ENCODE data around the gene DDI1.

DDI1 gene

DNA sequence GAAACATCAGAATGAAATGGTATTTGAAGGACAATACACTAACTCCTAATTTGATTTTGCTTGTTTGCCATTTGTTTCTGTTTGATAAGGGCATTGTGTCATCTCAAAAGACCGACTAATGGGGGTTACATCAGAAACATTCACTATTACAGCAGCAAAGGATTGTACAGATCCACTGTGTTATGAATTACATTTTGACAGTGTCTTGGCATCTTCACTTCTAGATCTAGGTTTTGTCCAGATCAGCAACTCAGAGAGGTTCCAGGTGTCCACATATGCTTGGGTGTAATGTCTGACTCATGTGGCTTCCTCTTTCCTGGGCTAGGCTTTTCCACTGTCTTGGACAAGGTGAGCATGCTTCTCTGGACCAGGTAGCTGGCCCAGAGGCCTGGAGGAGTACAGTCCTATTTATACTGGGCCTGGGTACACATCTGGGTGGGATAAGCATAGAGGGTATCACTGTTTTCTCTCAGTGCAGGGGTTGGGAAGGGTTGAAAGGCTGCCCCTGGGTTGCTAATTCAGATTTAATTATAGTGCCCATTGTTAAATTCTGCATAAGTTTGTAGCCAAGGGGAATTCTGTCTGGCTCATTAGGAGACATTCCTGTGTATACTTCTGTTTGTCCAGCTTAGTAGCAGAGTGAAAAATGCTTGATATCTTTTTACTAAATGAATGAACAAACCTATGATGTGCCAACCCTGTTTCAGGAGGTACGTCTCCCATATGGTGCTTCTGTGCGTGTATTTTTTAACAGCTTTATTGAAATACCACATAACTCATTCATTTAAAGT is 23.8 kb downstream of the DDI1 start:
- H3K36me3 ChIP-seq (ENCODE audit: control insufficient read depth, insufficient read depth, low read length): no peaks in the 10 kb centered on the region
- peaks cover 13% of the 10 kb centered on the region; the same call in 1 of the 2 replicates for H3K4me1 ChIP-seq (ENCODE audit: control insufficient read depth, insufficient read depth, low read length)
- H3K27me3 ChIP-seq (ENCODE audit: control insufficient read depth, insufficient read depth, low read length): no peaks in the 10 kb centered on the region
- H3K27ac ChIP-seq (ENCODE audit: low read depth, low read length): no peak overlapping the region
- H3K9ac ChIP-seq (ENCODE audit: low read depth, low read length): no peak overlapping the region
- H3K4me3 ChIP-seq (ENCODE audit: low read depth, low read length): no peak overlapping the region
- H3K9me3 ChIP-seq (ENCODE audit: control insufficient read depth, insufficient read depth, low read length): no peaks in the 10 kb centered on the region

DNA sequence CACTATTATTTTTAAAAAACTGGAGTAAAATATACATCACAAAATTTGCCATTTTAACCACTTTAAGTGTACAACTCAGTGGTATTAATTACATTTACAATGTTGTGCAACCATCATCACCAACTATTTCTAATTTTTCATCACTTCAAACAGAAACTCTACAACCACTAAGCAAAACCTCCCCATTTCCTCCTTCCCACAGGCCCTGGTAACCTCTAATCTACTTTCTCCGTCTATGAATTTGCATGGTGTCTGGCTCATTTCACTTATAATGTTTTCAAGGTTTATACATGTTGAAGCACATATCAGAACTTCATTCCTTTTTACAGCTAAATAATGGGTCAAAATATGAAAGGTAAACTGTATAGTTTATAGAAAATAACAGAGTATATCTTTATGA is 24.4 kb downstream of the DDI1 start:
- Histone ChIP-seq H3K27me3 (ENCODE audit: control insufficient read depth, insufficient read depth, low read length) (no peaks in the 10 kb centered on the region), H3K4me1 (ENCODE audit: control insufficient read depth, insufficient read depth, low read length) (peaks cover 13% of the 10 kb centered on the region; the same call in 1 of the 2 replicates), H3K9ac (ENCODE audit: low read depth, low read length) (no peak overlapping the region), H3K4me3 (ENCODE audit: low read depth, low read length) (no peak overlapping the region), H3K36me3 (ENCODE audit: control insufficient read depth, insufficient read depth, low read length) (no peaks in the 10 kb centered on the region), H3K9me3 (ENCODE audit: control insufficient read depth, insufficient read depth, low read length) (no peaks in the 10 kb centered on the region), H3K27ac (ENCODE audit: low read depth, low read length) (no peak overlapping the region)

DNA sequence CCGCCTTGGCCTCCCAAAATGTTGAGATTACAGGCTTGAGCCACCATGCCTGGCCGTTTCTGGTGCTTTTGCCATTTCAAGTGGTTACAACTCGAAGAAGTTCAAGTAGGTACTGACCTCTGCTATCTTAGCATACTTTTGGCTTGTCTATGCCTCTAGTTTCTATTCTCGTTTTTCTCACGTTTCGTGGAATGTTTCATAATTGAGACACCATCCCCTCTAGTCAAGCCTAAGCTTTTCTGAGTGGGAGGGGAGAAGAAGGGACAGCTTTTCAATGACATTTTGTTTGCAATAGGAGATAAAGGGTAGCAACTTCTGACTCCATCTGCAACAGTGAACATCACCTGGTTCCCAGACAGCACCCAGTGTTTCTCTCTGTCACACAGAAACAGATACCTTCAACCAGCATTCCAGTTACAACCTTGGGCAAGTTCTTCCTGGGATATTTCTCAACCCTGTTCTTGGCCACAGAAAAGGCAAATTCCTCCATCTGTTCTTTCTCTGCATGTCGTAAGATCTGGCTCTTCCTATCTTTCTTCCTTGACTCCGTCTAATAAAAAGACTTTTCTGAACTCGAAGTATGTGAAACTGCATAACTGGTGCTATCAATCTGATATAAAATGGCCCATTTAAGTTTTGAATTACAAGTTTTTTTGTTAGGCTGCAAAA is 25.5 kb downstream of the DDI1 start:
- Histone ChIP-seq H3K27me3 (ENCODE audit: control insufficient read depth, insufficient read depth, low read length) (no peaks in the 10 kb centered on the region), H3K4me1 (ENCODE audit: control insufficient read depth, insufficient read depth, low read length) (peaks cover 13% of the 10 kb centered on the region; the same call in 1 of the 2 replicates), H3K9me3 (ENCODE audit: control insufficient read depth, insufficient read depth, low read length) (no peaks in the 10 kb centered on the region), H3K9ac (ENCODE audit: low read depth, low read length) (no peak overlapping the region), H3K27ac (ENCODE audit: low read depth, low read length) (no peak overlapping the region), H3K4me3 (ENCODE audit: low read depth, low read length) (no peak overlapping the region), H3K36me3 (ENCODE audit: control insufficient read depth, insufficient read depth, low read length) (no peaks in the 10 kb centered on the region)

DNA sequence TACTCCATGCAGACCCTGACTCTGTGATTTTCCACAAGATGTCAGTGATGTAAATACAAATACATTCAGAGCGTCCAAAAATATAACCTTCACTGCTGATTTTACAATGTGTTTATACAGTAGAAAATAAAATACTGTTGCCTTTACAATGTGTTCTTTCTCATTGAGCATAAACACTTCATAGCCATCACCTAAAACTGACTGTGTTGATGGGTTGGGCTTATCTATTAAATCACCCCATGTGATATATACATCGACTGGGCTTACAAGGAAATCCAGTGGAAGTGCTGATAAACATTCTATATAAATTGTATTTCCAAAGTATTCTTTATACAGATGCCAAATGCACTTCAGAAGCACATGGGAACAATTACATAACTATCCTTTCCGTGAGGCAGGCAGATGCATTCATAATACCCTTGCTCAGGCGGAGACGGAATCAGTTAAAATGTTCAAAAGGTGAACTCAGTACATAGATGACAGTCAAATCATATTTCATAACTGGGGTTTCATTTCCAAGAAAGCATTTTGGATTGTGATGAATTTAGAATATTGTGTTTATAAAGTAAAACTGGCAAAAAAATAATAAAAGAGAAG is 27.7 kb downstream of the DDI1 start:
- no peak overlapping the region for H3K4me3 ChIP-seq (ENCODE audit: low read depth, low read length)
- H3K36me3 ChIP-seq (ENCODE audit: control insufficient read depth, insufficient read depth, low read length): no peaks in the 10 kb centered on the region
- no peaks in the 10 kb centered on the region for H3K27me3 ChIP-seq (ENCODE audit: control insufficient read depth, insufficient read depth, low read length)
- H3K4me1 ChIP-seq (ENCODE audit: control insufficient read depth, insufficient read depth, low read length): peaks cover 13% of the 10 kb centered on the region; the same call in 1 of the 2 replicates
- H3K9me3 ChIP-seq (ENCODE audit: control insufficient read depth, insufficient read depth, low read length): no peaks in the 10 kb centered on the region
- no peak overlapping the region for H3K9ac ChIP-seq (ENCODE audit: low read depth, low read length)
- no peak overlapping the region for H3K27ac ChIP-seq (ENCODE audit: low read depth, low read length)

DNA sequence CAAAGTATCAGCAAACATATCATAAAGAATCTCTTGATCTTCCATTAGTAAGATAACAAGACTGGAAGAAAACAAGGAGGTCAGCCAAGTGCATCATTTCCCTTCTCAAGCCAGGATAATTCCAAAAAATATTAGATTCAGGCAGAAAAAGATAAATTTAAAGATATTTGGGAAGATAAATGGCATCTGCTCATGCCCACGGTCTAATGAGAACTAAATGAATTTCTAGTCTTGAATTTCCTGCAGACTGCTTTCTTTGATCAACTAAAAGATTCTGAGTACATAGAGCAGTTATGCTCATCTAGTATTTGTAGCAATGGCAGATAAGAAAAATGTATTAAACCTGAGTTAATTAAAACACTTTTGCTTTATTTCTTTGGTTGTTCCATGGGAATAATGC is 31.1 kb downstream of the DDI1 start:
- H3K9ac ChIP-seq (ENCODE audit: low read depth, low read length): no peak overlapping the region
- no peaks in the 10 kb centered on the region for H3K27me3 ChIP-seq (ENCODE audit: control insufficient read depth, insufficient read depth, low read length)
- no peak overlapping the region for H3K4me3 ChIP-seq (ENCODE audit: low read depth, low read length)
- no peaks in the 10 kb centered on the region for H3K9me3 ChIP-seq (ENCODE audit: control insufficient read depth, insufficient read depth, low read length)
- no peak overlapping the region for H3K27ac ChIP-seq (ENCODE audit: low read depth, low read length)
- no peaks in the 10 kb centered on the region for H3K36me3 ChIP-seq (ENCODE audit: control insufficient read depth, insufficient read depth, low read length)
- no peaks in the 10 kb centered on the region for H3K4me1 ChIP-seq (ENCODE audit: control insufficient read depth, insufficient read depth, low read length)

DNA sequence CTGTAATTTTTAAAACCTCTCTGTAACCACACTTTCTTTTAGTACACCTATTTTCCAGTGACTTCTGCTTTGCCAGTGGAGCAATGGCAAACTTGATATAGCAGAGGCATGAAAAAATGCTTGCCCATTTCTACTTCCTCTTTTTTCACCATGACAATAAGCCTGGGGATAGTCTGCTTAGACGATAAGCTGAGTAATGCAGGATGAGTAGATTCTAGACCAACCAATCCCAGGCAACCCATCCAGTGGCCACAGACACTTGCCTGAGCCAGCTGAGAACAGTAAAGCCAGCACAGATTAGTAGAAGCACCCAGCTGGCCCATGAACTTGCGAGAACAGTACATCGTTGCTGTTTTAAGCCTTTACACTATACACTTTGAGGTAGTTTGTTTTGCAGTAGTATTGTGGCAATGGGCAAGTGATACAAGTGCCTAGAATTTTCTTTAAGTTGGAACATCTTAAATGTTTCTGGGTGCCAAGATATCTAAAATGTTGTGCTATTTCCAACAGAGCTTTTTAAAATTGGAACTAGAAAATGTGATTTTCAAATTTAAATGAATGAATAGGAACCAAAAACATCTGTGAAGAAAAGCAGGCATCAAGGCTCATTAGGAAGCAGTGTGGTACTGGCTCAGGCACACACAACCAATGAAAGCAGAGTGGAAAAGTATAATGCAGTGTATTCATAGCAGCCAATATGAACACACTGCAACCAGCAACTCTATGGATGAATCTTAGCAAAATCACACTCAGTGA is 37.7 kb downstream of the DDI1 start:
- H3K27me3 ChIP-seq (ENCODE audit: control insufficient read depth, insufficient read depth, low read length): no peaks in the 10 kb centered on the region
- H3K36me3 ChIP-seq (ENCODE audit: control insufficient read depth, insufficient read depth, low read length): no peaks in the 10 kb centered on the region
- H3K9ac ChIP-seq (ENCODE audit: low read depth, low read length): no peak overlapping the region
- no peak overlapping the region for H3K27ac ChIP-seq (ENCODE audit: low read depth, low read length)
- H3K4me3 ChIP-seq (ENCODE audit: low read depth, low read length): no peak overlapping the region
- no peaks in the 10 kb centered on the region for H3K9me3 ChIP-seq (ENCODE audit: control insufficient read depth, insufficient read depth, low read length)
- H3K4me1 ChIP-seq (ENCODE audit: control insufficient read depth, insufficient read depth, low read length): peaks cover 5% of the 10 kb centered on the region; the same call in 1 of the 2 replicates

DNA sequence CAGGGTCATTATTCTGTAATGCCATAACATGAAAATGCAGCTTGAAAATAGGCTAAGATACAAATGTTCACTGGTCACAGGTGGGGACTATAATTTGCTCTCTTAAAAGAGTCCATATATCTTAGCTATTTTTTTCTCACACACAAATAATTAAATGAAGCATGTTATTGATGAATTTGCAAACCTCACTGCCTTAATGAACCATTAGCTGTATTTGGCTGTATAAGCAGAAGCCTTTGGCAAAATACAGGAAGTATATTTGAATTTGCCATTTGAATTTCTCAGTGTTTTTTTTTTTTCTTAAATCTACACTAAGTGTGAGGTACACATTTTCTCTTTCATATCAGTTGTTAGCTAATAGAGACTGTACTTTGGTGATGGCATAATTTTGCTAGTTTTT is 38.7 kb downstream of the DDI1 start:
- no peaks in the 10 kb centered on the region for H3K36me3 ChIP-seq (ENCODE audit: control insufficient read depth, insufficient read depth, low read length)
- no peak overlapping the region for H3K4me3 ChIP-seq (ENCODE audit: low read depth, low read length)
- H3K4me1 ChIP-seq (ENCODE audit: control insufficient read depth, insufficient read depth, low read length): peaks cover 5% of the 10 kb centered on the region; the same call in 1 of the 2 replicates
- no peaks in the 10 kb centered on the region for H3K27me3 ChIP-seq (ENCODE audit: control insufficient read depth, insufficient read depth, low read length)
- H3K27ac ChIP-seq (ENCODE audit: low read depth, low read length): no peak overlapping the region
- H3K9ac ChIP-seq (ENCODE audit: low read depth, low read length): no peak overlapping the region
- H3K9me3 ChIP-seq (ENCODE audit: control insufficient read depth, insufficient read depth, low read length): no peaks in the 10 kb centered on the region

DNA sequence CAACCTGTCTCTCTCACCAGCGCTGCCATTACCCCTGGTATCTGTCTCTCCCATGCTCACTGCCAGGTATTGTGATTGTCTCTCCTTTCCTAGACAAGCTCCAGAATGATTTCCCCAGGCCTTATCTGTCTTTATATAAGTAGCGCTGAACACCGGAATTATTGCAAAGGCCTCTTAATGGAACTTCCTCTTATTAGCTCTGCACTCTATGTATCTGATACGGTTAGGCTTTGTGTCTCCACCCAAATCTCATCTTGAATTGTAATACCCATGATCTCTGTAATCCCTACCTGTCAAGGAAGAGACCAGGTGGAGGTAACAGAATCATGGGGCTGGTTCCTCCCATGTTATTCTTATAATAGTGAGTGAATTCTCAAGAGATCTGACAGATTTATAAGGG is 39.3 kb downstream of the DDI1 start:
- H3K4me3 ChIP-seq (ENCODE audit: low read depth, low read length): no peak overlapping the region
- no peak overlapping the region for H3K27ac ChIP-seq (ENCODE audit: low read depth, low read length)
- H3K9me3 ChIP-seq (ENCODE audit: control insufficient read depth, insufficient read depth, low read length): no peaks in the 10 kb centered on the region
- H3K4me1 ChIP-seq (ENCODE audit: control insufficient read depth, insufficient read depth, low read length): peaks cover 5% of the 10 kb centered on the region; the same call in 1 of the 2 replicates
- H3K9ac ChIP-seq (ENCODE audit: low read depth, low read length): no peak overlapping the region
- H3K27me3 ChIP-seq (ENCODE audit: control insufficient read depth, insufficient read depth, low read length): no peaks in the 10 kb centered on the region
- no peaks in the 10 kb centered on the region for H3K36me3 ChIP-seq (ENCODE audit: control insufficient read depth, insufficient read depth, low read length)

DNA sequence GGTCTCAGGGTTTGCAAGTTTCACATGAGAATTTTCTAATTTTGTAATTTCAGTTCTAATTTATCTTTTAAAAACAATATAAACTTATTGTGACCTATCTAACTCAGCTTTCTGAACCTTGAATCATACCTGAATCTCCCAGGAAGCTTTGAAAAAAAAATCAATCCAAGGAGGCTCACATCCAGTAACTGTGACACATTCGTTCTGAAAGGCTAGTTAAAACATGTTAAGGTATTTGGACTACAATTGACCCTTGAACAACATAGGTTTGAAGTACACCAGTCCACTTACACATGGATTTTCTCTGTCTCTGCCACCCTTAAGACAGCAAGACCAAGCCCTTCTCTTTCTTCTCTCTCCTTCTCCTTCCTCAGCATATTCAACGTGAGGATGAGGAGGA is 40.0 kb downstream of the DDI1 start:
- no peaks in the 10 kb centered on the region for H3K27me3 ChIP-seq (ENCODE audit: control insufficient read depth, insufficient read depth, low read length)
- no peak overlapping the region for H3K4me3 ChIP-seq (ENCODE audit: low read depth, low read length)
- no peaks in the 10 kb centered on the region for H3K9me3 ChIP-seq (ENCODE audit: control insufficient read depth, insufficient read depth, low read length)
- no peak overlapping the region for H3K9ac ChIP-seq (ENCODE audit: low read depth, low read length)
- no peaks in the 10 kb centered on the region for H3K36me3 ChIP-seq (ENCODE audit: control insufficient read depth, insufficient read depth, low read length)
- H3K27ac ChIP-seq (ENCODE audit: low read depth, low read length): no peak overlapping the region
- H3K4me1 ChIP-seq (ENCODE audit: control insufficient read depth, insufficient read depth, low read length): peaks cover 5% of the 10 kb centered on the region; the same call in 1 of the 2 replicates

DNA sequence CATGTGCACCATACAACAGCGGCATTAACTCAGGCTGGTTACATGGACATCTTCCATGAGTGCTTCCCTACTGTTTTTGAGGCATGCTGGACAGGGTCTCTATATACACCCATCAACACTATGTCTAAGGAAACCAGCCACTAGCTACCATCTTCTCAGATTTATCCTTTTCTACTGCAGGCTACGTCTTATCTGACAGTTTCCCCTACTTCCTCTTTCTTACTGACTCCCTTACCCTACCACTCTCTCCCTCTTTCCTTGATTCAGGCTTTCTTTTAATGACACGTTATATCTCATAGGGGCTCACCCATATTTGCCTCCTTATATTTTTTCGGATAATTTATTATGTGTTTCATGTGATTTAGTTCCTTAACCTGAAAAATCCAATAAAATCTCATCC is 41.8 kb downstream of the DDI1 start:
- H3K27ac ChIP-seq (ENCODE audit: low read depth, low read length): no peak overlapping the region
- no peak overlapping the region for H3K9ac ChIP-seq (ENCODE audit: low read depth, low read length)
- H3K27me3 ChIP-seq (ENCODE audit: control insufficient read depth, insufficient read depth, low read length): no peaks in the 10 kb centered on the region
- H3K9me3 ChIP-seq (ENCODE audit: control insufficient read depth, insufficient read depth, low read length): no peaks in the 10 kb centered on the region
- no peaks in the 10 kb centered on the region for H3K36me3 ChIP-seq (ENCODE audit: control insufficient read depth, insufficient read depth, low read length)
- H3K4me3 ChIP-seq (ENCODE audit: low read depth, low read length): no peak overlapping the region
- H3K4me1 ChIP-seq (ENCODE audit: control insufficient read depth, insufficient read depth, low read length): peaks cover 5% of the 10 kb centered on the region; the same call in 1 of the 2 replicates
